Heart right ventricle (tissue), 16 donors: ENCODE measurements around the gene EIF2B4. TPM values are rescaled to one million over a fixed set of nuclear protein-coding genes. Genes with fewer than 3 reads are reported as not detected.
A peak's percentile ranks its signal among the peaks of the same experiment; 100 is the strongest.

Source experiments
- ATAC-seq, 8 donors: fragments of 200-7000 bp; cut with Tn5 transposase; one replicate each; pipeline ENCODE4 v1.9.1; 2020; ENCODE audit warnings: mild to moderate bottlenecking in 8 of 8, moderate library complexity in 8 of 8, moderate number of reproducible peaks in 1 of 8
- DNase-seq, 2 donors: peaks; one replicate each; pipeline ENCODE4 v3.0.0-alpha.2; 2020
- H3K27ac ChIP-seq, 10 donors: fragments of 200-600 bp; sonication (generic) in 2 of 10; one replicate each; pipeline versions ENCODE4 v1.5.0 to v1.8.0; 2020 to 2022; ENCODE audit warnings: mild to moderate bottlenecking in 3 of 10
- H3K27me3 ChIP-seq, 7 donors: fragments of 200-600 bp; one replicate each; pipeline ENCODE4 v1.8.0; 2021 to 2022; ENCODE audit warnings: mild to moderate bottlenecking in 2 of 7
- H3K36me3 ChIP-seq, 9 donors: fragments of 200-600 bp; sonication (generic) in 1 of 9; one replicate each; pipeline versions ENCODE4 v1.5.0 to v1.8.0; 2020 to 2022; ENCODE audit warnings: mild to moderate bottlenecking in 2 of 9
- H3K4me1 ChIP-seq, 9 donors: fragments of 200-600 bp; sonication (generic) in 1 of 9; one replicate each; pipeline versions ENCODE4 v1.5.0 to v1.8.0; 2020 to 2022; ENCODE audit warnings: mild to moderate bottlenecking in 4 of 9
- H3K4me3 ChIP-seq, 10 donors: fragments of 200-600 bp; sonication (generic) in 2 of 10; one replicate each; pipeline versions ENCODE4 v1.5.0 to v1.8.0; 2020 to 2022; ENCODE audit warnings: mild to moderate bottlenecking in 7 of 10, moderate library complexity in 2 of 10
- H3K9me3 ChIP-seq, 11 donors: fragments of 200-600 bp in 10 of 11; sonication (generic) in 2 of 11; one replicate each; pipeline versions ENCODE4 v1.5.0 to v1.8.0; 2013 to 2022; ENCODE audit warnings: mild to moderate bottlenecking in 2 of 11, control low read depth in 1 of 11, moderate library complexity in 1 of 11
- CTCF ChIP-seq, 9 donors: fragments of 200-600 bp; sonication (generic) in 2 of 9; IDR thresholded peaks; one replicate each; pipeline versions ENCODE4 v1.5.0 to v1.8.0; 2021 to 2022; ENCODE audit warnings: antibody characterized with exemption in 9 of 9, mild to moderate bottlenecking in 5 of 9, moderate library complexity in 1 of 9
- WGBS, 2 donors: extraction: QIAGEN DNeasy Blood & Tissue Kit; methylation state at CpG; one replicate each; pipeline ENCODE4 v1.1.7; 2013; ENCODE audit warnings: inconsistent platforms in 1 of 2; 5-methylcytosine and 5-hydroxymethylcytosine counted together
- intact Hi-C, 10 donors: fragments of 100-400 bp; cut with DNase I; formaldehyde crosslinking; loops; one replicate each; pipeline versions ENCODE4 v1.11.1 to v1.14.2; 2022
- polyA plus RNA-seq, 2 donors: library from polyadenylated mRNA; stranded (reverse); fragments of 200-250 nt; gene quantifications; one replicate each; pipeline ENCODE4 v1.2.3, GENCODE V29; 2013
- total RNA-seq, 10 donors: library from RNA; stranded (reverse); fragmentation: NEBNext Ultra II Directional in 3 of 10; extraction: Animal tissue kit (Norgen Biotek cat#: 25700) in 3 of 10; gene quantifications; one replicate each; pipeline versions ENCODE4 v1.2.1 to v1.2.4, GENCODE V29; 2021 to 2023
- donor health status: Arrhythmogenic right ventricular cardiomyopathy.
- donor health status: ischemic (EF 13 %, LVEDD 7.1; RV severe dilation, severe dysfunction).
- donor health status: healthy with polysubstance abuse.
- donor health status: DM: no; HTN: yes; CAD: no.
- donor health status: DM: no; HTN: no; CAD: no.
- donor health status: ischemic (EF 25% LVEDD 6.9; RV normal size, moderate dysfunction).
- donor health status: ischemic (EF 25% LVEDD 5.7; RV mildly dilated, moderate dysfunction).
- donor health status: healthy.
- donor health status: DM: yes; HTN: yes; CAD: no.
- donor health status: Ischemic cardiomyopathy.
- donor health status: ischemic (EF 35%, LVEDD 5.7; RV mildly dilated, moderate dysfunction).
- donor health status: nonischemic (EF 11% LVEDD 7.7; RV severe dilation, severe dysfunction).
- donor health status: DM: yes; HTN: yes; CAD: no.
- donor health status: PGD.
- donor health status: ischemic (EF 29% LVEDD 5.4; RV normal size, mild dysfunction).
- donor health status: nonischemic (EF 23%, LVEDD 6.1; RV moderate dilation, normal function).

Gene EIF2B4
- total and polyA plus RNA-seq, 12 donors = 26.4 to 70.7 (median 36.3) TPM

- H3K9me3 ChIP-seq = no peaks in the 10 kb centered on the region
- no peak for TF ChIP-seq CTCF (IDR thresholded peaks at IDR 0.05)
- peaks cover 0 to 79% (median 47%) of the 10 kb centered on the region in 9 donors for H3K36me3 ChIP-seq
- peak overlapping the region in 3 of 10 donors; percentile 63 to 72 (median 64) for H3K4me3 ChIP-seq
- no peak for ATAC-seq
- WGBS, 2 donors = 88 to 90% methylated on average over 10 of the region's 10 CpGs
- intact Hi-C loops = loop anchor here in 2 of 10 donors (2.0 kb wide), 1 partner anchor 27 kb away; the partner anchor contains the start of gene PPM1G (in 2 of the 2)
- H3K4me1 ChIP-seq = peaks cover 5 to 37% (median 17%) of the 10 kb centered on the region in 9 donors
- no peaks in the 10 kb centered on the region for H3K27me3 ChIP-seq
- DNase-seq = no peak
- H3K27ac ChIP-seq = peak overlapping the region in 8 of 10 donors; percentile 61 to 93 (median 88)
Measured at GRCh38 chr2:27381577-27382181, 11.5 kb upstream of the EIF2B4 start.

GRCh38 chr2:27380626-27381545 is 10.7 kb upstream of the EIF2B4 start, which contains the start of gene ZNF513:
ZNF513 (minus strand) TSS chr2:27380734; CDS start chr2:27380526, 208 bp downstream.
- intact Hi-C loops = loop anchor here in 2 of 10 donors (1.0 to 2.0 kb wide), 2 partner anchors 28 to 47 kb away; partner anchors contain the start of genes PPM1G (in 2 of the 2) and NRBP1 (in 1 of the 2)
- ATAC-seq (peak; percentile 88 to 96 (median 96)), DNase-seq (peak; percentile 97 to 98)
- no peaks in the 10 kb centered on the region for H3K9me3 ChIP-seq
- 10 to 12% methylated on average over 65 to 67 of the region's 67 CpGs for WGBS, 2 donors
- peaks cover 5 to 33% (median 17%) of the 10 kb centered on the region in 9 donors for H3K4me1 ChIP-seq
- H3K27me3 ChIP-seq = no peaks in the 10 kb centered on the region
- H3K36me3 ChIP-seq = peaks cover 0 to 79% (median 51%) of the 10 kb centered on the region in 9 donors
- no peak for TF ChIP-seq CTCF (IDR thresholded peaks at IDR 0.05)
- H3K27ac ChIP-seq = peak within 1 kb of the TSS; percentile 61 to 93 (median 88)
- H3K4me3 ChIP-seq = peak within 1 kb of the TSS; percentile 29 to 72 (median 64)

- intact Hi-C loops = loop anchor here in 3 of 10 donors (1.0 to 10.0 kb wide), 3 partner anchors 29 to 605 kb away; partner anchors contain the start of genes PPM1G (in 2 of the 3) and NRBP1 (in 1 of the 3)
- DNase-seq (peak; percentile 74 to 80), ATAC-seq (peak in 5 of 8 donors; percentile 7 to 47 (median 13))
- peaks cover 0 to 79% (median 52%) of the 10 kb centered on the region in 9 donors for H3K36me3 ChIP-seq
- no peaks in the 10 kb centered on the region for H3K9me3 ChIP-seq
- peak overlapping the region; percentile 29 to 72 (median 64) for H3K4me3 ChIP-seq
- 1% methylated on average over 35 of the region's 35 CpGs for WGBS, 2 donors
- no peaks in the 10 kb centered on the region for H3K27me3 ChIP-seq
- peak overlapping the region; percentile 61 to 93 (median 88) for H3K27ac ChIP-seq
- TF ChIP-seq CTCF (IDR thresholded peaks at IDR 0.05) = no peak
- H3K4me1 ChIP-seq = peaks cover 5 to 33% (median 17%) of the 10 kb centered on the region in 9 donors
Measured at GRCh38 chr2:27379836-27380625, 9.9 kb upstream of the EIF2B4 start.
